ENCODE results near the gene VSTM4.

Gene VSTM4

DNA sequence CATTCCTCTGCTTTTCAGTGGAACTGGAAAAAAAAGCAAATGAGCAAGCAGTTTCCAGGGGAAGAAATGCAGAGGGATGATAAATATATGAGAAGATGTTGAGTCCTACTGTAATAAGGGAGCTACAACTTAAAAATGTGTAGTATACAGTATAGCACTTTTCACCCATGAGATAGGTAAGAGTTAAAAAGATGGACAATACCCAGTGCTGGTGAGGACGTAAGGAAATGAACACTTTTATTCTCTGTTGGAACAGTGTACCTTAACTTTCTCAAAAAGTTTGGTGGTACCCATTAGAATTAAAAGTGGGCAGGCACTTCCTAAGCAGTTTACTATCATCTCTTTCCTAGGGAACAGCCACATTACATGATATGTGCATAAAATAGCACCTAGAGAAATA lies 21.2 kb upstream of the VSTM4 start:
- Histone ChIP-seq H3K27me3 (ENCODE audit: insufficient read depth, low read depth, severe bottlenecking) (peaks cover 5% of the 10 kb centered on the region), H3K4me3 (ENCODE audit: low read depth, low read length) (no peak overlapping the region)
- DNase-seq, result no peak

DNA sequence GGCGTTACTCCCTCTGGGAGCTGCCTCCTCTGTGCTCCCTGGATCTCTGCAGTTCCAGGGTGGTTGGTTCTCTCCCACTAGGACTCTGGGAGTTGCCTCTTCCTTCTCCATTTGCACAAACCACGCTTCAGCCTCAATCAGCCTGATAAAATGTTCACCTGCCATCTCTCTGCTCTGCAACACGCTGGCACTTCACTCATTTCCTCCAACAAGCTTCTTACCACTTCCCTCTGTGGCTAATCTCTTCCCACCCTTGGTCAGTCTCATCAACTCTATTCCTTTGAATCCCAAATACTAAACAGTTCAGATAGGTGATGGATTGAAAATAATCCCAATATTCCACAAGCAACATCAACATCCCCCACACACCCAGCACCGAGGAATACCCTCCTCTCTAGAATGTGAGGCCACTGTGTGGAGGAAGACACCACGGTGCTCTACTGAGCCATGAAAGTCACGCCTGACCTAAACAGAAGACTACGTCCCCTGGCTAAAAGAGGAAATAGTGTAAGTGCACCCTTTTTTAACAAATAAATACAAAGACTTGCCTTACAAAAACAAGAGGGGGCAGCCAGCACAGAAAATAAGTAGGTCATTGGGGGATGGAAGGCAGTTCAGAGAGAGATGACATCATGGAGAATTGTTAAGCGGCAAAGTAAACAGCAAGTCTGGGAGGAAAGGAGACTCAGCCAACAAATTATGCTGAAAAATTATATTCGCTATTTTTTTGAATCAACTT lies 20.4 kb upstream of the VSTM4 start:
- no peak for DNase-seq
- peaks cover 3% of the 10 kb centered on the region for H3K27me3 ChIP-seq (ENCODE audit: insufficient read depth, low read depth, severe bottlenecking)
- TF ChIP-seq, protein P1, sequence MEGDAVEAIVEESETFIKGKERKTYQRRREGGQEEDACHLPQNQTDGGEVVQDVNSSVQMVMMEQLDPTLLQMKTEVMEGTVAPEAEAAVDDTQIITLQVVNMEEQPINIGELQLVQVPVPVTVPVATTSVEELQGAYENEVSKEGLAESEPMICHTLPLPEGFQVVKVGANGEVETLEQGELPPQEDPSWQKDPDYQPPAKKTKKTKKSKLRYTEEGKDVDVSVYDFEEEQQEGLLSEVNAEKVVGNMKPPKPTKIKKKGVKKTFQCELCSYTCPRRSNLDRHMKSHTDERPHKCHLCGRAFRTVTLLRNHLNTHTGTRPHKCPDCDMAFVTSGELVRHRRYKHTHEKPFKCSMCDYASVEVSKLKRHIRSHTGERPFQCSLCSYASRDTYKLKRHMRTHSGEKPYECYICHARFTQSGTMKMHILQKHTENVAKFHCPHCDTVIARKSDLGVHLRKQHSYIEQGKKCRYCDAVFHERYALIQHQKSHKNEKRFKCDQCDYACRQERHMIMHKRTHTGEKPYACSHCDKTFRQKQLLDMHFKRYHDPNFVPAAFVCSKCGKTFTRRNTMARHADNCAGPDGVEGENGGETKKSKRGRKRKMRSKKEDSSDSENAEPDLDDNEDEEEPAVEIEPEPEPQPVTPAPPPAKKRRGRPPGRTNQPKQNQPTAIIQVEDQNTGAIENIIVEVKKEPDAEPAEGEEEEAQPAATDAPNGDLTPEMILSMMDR (IDR thresholded peaks at IDR 0.05; ENCODE audit: low read depth, low read length), result no peak
- H3K4me3 ChIP-seq (ENCODE audit: low read depth, low read length), result no peak overlapping the region
- H3K27ac ChIP-seq, result no peak overlapping the region
- no peaks in the 10 kb centered on the region for H3K36me3 ChIP-seq
- peaks cover 3% of the 10 kb centered on the region for H3K9me3 ChIP-seq (ENCODE audit: severe bottlenecking)

More for the DNA sequence above, 21.2 kb upstream of the VSTM4 start:
- H3K36me3 ChIP-seq, result no peaks in the 10 kb centered on the region
- TF ChIP-seq, protein P1 (IDR thresholded peaks at IDR 0.05; ENCODE audit: low read depth, low read length), result no peak
- peaks cover 3% of the 10 kb centered on the region for H3K9me3 ChIP-seq (ENCODE audit: severe bottlenecking)
- no peak overlapping the region for H3K27ac ChIP-seq

DNA sequence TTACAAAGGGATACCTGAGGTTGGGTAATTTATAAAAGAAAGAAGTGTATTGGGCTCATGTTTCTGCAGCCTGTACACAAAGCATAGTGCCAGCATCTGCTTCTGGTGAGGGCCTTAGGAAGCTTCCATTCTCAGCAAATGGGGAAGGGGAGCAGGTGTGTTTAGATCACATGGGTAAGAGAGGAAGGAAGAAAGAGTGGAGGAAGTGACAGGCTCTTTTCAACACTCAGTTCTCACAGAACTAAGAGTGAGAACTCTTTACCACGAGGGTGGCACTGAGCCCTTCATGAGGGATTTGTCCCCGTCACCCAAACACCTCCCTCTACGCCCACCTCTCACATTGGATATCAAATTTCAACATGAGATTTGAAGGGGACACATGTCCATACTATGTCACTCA lies 19.0 kb upstream of the VSTM4 start:
- H3K27ac ChIP-seq, result no peak overlapping the region
- H3K9me3 ChIP-seq (ENCODE audit: severe bottlenecking), result peaks cover 3% of the 10 kb centered on the region
- peaks cover 3% of the 10 kb centered on the region for H3K27me3 ChIP-seq (ENCODE audit: insufficient read depth, low read depth, severe bottlenecking)
- H3K36me3 ChIP-seq, result no peaks in the 10 kb centered on the region
- no peak overlapping the region for H3K4me3 ChIP-seq (ENCODE audit: low read depth, low read length)
- DNase-seq, result no peak
- TF ChIP-seq, protein P1 (IDR thresholded peaks at IDR 0.05; ENCODE audit: low read depth, low read length), result no peak

DNA sequence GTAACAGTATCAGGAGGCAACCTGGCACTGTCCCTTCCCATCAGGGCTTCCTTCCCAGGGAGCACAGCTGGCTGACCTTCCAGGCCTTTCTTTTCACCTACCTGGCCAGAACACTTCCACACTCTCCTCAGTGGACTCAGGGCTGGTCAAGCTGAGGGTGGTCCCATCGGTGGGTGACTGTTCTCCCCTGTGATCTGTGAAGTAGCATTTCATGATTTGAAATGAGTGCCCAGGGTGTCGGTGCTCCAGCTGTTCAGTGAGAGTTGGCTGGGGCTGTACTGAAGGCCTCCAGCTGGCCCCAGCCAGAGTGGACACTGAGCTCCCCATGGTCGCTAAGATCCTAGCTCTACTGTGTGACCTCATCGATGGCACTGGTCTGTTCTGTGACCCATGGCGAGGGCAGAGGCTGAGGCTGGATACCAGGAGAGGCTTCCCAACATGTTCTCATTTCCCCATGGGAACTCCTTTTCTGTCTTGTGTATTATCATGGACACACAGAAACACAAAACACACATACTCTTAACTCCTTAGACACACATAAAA lies 18.5 kb upstream of the VSTM4 start, which contains the start of gene FAM170B:
FAM170B (minus strand) TSS at position 316 of the 543 bp plus-strand sequence; CDS start at position 213, 103 bp downstream.
- no peak within 1 kb of the TSS for H3K4me3 ChIP-seq (ENCODE audit: low read depth, low read length)

DNA sequence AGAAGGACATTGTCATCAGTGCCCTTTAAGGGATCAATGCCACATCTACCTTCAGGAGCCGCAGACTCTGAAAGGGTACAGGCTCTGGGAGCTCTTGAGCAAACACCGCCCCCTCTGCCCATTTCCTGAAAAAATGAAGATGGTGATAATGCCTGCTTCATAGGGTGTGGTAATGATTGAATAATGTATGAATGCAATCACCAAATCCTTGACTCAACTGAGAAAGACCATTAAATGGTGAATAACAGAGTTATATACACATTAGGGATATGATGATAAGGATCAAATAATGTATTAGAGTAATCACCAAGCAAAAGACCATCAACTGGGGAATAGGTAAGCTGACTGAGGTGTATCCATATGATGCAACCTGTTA lies 17.0 kb upstream of the VSTM4 start:
- no peak for DNase-seq
- H3K27ac ChIP-seq, result no peak overlapping the region
- H3K27me3 ChIP-seq (ENCODE audit: insufficient read depth, low read depth, severe bottlenecking), result peaks cover 3% of the 10 kb centered on the region
- H3K4me3 ChIP-seq (ENCODE audit: low read depth, low read length), result no peak overlapping the region
- TF ChIP-seq, protein P1 (IDR thresholded peaks at IDR 0.05; ENCODE audit: low read depth, low read length), result no peak
- no peaks in the 10 kb centered on the region for H3K36me3 ChIP-seq
- peaks cover 3% of the 10 kb centered on the region for H3K9me3 ChIP-seq (ENCODE audit: severe bottlenecking)

More for the DNA sequence above, 18.5 kb upstream of the VSTM4 start, which contains the start of gene FAM170B:
- Histone ChIP-seq H3K36me3 (no peaks in the 10 kb centered on the region), H3K27me3 (ENCODE audit: insufficient read depth, low read depth, severe bottlenecking) (peaks cover 3% of the 10 kb centered on the region), H3K27ac (no peak within 1 kb of the TSS), H3K9me3 (ENCODE audit: severe bottlenecking) (peaks cover 3% of the 10 kb centered on the region)
- TF ChIP-seq, protein P1 (IDR thresholded peaks at IDR 0.05; ENCODE audit: low read depth, low read length), result no peak
- no peak for DNase-seq

Measured in WERI-Rb-1 (cell line).